Stimulated activated CD4-positive, alpha-beta T cell treated with anti-CD3 and anti-CD28 coated beads, Interleukin-1b, Interleukin-23, amount 100 ng/mL, for 4 hours (primary cell): ENCODE data around the gene ALDOA.

Experiments used
- DNase-seq, 2 donors: peaks; one replicate each; pipeline ENCODE4 v3.0.0-alpha.2; 2020; ENCODE audit warnings: low read depth in 2 of 2

Gene ALDOA

GRCh38 chr16:30041841-30042240 is 23.7 kb upstream of the ALDOA start:
- no peak for DNase-seq

- DNase-seq: no peak
These were observed 19.4 kb upstream of the ALDOA start for GRCh38 chr16:30046178-30046577.

GRCh38 chr16:30046588-30046987 is 19.0 kb upstream of the ALDOA start:
- no peak for DNase-seq

- no peak for DNase-seq
These were observed 15.7 kb upstream of the ALDOA start for GRCh38 chr16:30049871-30050270.

GRCh38 chr16:30051518-30051917 is 14.0 kb upstream of the ALDOA start:
- DNase-seq: no peak

- peak; percentile 85 to 88 for DNase-seq
These were observed 12.7 kb upstream of the ALDOA start for GRCh38 chr16:30052671-30053372.

GRCh38 chr16:30053376-30054015 is 12.1 kb upstream of the ALDOA start:
- DNase-seq: no peak

- no peak for DNase-seq
These were observed 11.1 kb upstream of the ALDOA start for GRCh38 chr16:30054451-30054850.

GRCh38 chr16:30054959-30055553 is 10.5 kb upstream of the ALDOA start:
- peak in 1 of 2 donors; percentile 31 for DNase-seq

GRCh38 chr16:30060346-30060745 is 5.2 kb upstream of the ALDOA start:
- DNase-seq: no peak

GRCh38 chr16:30060836-30061554 is 4.6 kb upstream of the ALDOA start:
- no peak for DNase-seq

- DNase-seq: no peak
These were observed 2.2 kb upstream of the ALDOA start for GRCh38 chr16:30063278-30063892.

- DNase-seq: peak; percentile 53 to 63
These were observed 1.4 kb upstream of the ALDOA start for GRCh38 chr16:30063893-30064728.

GRCh38 chr16:30064729-30065101 is 845 bp upstream of the ALDOA start:
- no peak for DNase-seq

- peak in 1 of 2 donors; percentile 36 for DNase-seq
These were observed 592 bp downstream of the ALDOA start for GRCh38 chr16:30065943-30066760.

- no peak for DNase-seq
These were observed 1.4 kb downstream of the ALDOA start for GRCh38 chr16:30066761-30067583.

- no peak for DNase-seq
These were observed 2.0 kb downstream of the ALDOA start for GRCh38 chr16:30067584-30067916.

- DNase-seq: no peak
These were observed 2.8 kb downstream of the ALDOA start for GRCh38 chr16:30068333-30068732.
